NCI-H146 treated with DMSO at 0.1 percent for 48 hours (cell line): Measurements from ENCODE around the gene SAA4.
"Not testable (repeated sequence)": the region's sequence is repeated elsewhere in the genome, so short reads cannot be mapped to it uniquely, and the experiment has no call there.

Experiments
- DNase-seq: peaks from one replicate; lab custom pipeline; 2025; ENCODE audit not compliant: unreplicated experiment; lab: John Stamatoyannopoulos, UW

Gene SAA4

DNA sequence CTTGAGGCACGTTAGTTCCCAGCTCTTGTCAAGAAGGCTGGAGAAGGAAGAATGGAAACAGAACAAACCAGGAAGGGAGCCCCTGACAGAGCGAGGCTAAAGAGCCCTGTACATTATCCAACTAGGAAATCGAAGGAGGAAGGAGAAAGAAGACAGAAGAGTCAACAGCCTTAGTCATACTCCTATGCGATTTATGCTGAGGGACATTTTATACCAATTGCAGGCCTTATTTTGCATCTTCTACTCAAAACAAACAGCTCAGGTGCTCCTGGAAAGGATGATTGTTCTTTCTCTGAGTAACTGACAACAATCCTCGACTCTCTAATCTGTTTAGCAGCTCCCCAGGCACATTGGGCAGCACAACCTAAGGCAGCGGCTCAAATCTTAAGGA, 10.6 kb upstream of the SAA4 start:
- DNase-seq: not testable (repeated sequence)

DNA sequence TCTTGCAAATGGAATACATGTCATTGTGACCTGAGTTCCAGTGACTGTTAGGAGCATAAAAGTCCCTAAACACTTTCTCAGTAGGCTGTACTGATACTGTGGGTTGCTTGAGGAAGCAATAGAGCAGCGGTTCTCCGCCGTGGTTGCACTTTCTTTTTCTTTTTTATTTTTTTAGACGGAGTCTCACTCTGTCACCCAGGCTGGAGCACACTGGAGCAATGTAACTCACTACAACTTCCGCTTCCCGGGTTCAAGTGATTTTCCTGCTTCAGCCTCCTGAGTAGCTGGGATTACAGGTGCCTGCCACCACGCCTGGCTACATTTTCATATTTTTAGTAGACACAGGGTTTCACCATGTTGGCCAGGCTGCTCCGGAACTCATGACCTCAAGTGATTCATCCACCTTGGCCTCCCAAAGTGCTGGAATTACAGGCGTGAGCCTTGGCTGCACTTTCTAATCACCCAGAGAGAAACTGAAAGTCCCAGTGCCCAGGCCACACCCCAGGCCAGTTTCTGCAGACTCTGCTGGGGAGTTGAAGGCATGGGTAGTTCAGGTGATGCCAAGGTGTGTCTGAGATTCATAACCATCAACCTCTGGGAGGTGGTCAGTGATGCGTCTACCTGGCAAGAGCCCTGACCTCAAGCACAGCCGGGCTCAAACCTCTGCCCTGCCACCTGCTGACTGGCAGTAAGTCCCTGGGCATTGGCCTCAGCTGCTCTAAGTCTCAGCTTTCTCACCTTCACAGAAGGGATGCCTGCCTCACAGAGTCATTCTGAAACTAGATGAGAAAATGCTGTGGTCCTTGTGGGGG, 10.0 kb upstream of the SAA4 start:
- not testable (repeated sequence) for DNase-seq

DNA sequence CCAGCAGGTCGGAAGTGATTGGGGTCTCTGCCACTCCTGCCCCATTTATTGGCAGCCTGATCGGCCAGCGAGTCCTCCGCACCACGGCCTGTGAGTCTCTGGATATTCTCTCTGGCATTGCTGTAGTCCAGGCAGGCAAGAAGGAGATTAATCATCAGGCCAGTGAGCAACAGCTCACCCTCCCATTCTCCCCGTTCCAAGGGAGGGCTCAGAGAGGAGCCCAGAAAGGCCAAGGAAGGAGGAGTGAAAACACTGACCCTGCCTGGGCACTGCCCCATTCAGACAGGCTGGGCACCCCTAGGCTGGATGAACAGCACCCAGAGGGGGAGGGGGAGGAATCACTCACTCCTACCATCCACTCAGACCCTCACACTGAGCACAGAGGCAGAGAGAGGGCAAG, 8.8 kb upstream of the SAA4 start:
- no peak for DNase-seq

DNA sequence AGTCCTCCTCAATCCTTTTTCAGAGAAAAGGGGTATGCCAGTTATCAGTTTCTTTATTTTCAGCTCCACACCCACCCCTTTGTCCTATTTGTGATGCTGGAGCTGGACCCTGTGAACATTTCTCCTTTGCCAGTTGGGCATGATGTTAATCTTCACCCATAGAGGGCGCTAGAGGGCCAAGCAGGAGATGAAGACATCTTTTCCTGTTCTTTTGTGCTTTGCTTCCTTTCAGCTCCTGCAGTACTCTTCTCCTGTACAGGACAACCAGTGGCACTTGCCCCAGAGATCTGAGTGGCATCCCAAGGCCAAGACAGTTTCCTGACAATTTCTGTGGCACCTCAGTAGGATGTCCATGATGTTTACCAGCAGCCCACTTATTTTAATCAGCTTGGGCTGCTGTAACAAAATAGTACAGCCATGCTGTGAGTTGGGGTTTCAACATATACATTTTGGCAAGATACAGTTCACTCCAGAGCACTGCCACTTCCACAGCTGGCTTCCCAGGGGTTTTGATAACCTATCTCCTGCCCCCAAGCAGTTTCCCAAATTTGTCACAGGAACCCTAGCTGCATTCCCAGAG, 7.3 kb upstream of the SAA4 start:
- DNase-seq: peak; percentile 34

DNA sequence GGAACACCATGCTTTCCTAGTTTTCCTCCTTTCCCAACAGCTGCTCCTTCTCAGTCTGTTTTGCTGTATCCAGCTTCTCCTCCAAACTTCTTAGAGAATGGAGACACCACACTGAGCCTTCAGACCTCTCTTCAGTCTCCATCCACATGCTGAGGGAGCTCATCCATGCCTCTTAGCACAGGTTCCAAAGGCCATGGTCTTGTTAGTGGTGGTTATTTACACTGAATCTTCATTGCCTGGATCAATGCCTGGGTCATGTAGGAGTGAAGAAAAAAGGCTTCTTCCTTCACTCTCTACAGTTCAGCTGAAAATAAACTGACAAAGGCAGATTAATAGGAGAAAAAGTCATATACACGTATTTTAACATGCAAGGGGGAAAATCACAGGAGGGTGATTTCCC, 3.1 kb upstream of the SAA4 start:
- DNase-seq: no peak

DNA sequence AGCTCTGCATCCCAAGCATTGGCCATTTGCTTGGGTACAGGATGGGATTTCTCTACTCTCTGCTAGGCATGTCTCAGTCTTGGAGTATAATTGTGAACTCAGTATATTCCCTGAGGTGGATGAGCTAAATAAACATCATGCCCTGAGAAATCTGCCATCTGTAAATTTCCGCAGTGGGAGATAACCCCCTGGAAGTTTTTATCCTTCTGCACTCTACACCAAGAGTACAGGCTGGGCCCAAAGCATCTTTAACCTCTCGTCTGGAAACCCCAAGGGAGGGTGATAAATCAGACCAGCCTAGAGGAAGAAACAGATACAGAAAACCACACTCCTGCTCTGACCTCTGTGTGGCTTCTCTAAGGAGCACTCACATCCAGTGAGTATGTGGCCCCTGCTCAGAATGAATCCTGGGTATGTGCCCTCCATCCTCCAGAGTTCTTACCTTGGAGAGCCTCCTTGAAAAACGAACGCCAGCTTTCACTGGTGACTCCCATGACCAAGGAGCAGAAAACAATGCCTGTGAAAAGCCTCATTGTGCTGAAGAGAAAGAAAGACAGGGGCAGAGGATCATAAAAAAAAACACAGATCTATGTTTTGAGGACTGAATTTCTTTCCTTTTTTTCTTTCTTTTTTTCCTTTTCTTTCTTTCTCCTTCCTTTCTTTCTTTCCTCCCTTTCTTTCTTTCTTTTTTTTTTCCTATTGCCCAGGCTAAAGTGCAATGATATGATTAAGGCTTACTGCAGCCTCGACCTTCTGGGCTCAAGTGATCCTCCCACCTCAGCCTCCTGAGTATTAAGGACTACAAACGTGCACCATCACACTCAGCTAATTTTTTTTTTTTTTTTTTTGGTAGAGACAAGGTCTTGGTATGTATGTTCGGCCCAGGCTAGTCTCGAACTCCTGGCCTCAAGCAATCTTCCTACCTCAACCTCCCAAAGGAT, 938 bp downstream of the SAA4 start:
- no peak for DNase-seq

DNA sequence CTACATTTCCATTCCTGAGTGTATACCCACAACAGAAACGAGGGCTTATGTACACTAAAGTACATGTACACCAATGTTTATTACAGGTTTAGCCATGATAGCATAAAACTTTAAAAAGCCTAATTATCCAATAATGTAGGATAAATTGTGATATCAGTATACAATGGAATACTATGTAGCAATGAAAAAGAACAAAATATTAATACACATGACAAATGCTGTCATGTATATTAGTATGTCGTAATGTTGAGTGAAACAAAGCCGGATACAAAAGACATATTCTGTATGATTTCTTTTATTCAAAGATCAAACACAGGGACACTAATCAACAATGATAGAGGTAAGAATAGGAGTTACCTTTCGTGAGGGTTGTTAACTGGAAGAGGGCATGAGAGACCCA, 2.7 kb downstream of the SAA4 start:
- DNase-seq: no peak

DNA sequence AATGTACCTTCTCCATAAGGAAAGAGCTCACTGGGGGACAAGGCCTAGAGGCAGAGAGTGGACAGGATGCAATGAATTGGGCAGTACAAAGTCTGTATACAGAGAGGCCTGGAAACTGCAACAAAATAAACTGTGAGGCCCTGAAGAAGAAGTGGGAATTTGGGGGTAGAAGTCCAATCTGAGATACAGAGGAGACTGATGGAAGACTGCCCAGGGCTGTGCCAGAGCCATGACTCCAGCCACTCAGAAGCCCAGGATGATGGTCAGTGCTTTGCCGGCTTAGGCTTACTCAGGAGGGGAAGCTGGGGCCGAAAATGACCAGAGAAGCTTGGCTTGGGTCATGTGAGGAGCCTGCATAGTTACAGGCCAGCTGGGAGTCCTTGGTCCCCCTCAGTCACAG, 5.7 kb downstream of the SAA4 start:
- DNase-seq: no peak

DNA sequence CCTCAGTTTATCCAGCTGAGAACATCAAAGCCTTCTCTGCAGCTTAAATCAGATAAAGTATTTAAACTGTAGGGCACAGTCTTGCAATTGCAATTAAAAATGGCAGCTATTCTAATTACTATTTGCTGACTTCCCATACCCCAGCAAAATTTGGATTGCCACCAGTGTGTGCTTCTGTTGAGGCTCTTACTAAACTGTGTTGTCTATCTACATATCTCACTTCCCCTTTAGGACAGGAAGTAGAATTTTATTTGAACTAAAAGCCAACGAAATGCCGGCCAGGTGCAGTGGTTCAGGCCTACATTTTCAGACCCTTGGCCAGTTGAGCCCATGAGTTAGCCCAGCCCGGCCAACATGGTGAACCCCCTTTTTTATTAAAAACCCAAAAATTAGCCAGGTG, 7.1 kb downstream of the SAA4 start:
- no peak for DNase-seq

DNA sequence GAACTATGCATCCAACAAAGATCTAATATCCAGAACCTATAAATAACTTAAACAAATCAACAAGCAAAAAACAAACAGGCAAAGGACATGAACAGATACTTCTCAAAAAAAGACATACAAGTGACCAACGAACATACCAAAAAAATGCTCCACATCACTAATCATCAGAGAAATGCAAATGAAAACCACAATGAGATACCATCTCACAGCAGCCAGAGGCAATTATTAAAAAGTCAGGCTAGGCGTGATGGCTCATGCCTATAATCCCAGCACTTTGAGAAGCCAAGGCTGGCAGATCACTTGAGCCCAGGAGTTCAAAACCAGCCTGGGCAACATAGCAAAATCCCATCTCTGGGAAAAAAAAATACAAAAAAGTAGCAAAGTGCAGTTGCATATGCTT, 10.7 kb downstream of the SAA4 start:
- no peak for DNase-seq

DNA sequence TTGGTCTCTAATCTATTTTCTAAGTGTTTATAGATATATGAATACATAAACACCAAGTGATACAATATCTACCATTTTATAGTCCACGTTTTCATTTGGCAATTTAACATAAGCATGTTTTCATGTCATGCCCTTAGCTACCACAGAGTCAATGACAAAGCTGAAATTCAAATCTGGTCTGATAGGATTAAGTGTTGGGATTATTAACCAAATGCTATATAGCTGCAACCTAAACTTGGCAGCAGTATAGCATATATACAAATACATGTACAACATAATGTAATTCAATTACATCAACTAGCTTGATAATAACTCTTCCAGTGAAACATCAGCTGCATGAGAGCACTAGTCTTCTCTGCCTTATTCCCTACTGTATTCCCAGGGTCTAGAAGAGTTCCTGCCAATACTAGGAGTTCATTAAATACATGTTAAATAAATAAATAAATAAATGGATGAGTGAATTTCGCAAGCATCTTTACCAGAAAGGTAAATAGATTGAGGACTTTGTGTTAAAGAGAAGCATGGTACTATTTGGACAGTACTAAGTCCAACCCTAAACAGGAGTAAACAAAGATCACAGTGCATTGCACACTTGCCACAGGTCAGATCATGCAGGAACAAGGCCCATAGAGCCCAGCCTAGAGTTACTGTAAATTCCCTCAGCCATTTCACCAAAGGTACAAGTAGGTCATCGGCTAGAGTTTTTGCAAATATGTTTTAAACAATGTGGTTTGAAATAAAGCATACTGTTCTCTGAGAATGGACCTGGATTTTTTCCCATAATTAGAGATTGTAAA, 12.8 kb downstream of the SAA4 start:
- DNase-seq: no peak

DNA sequence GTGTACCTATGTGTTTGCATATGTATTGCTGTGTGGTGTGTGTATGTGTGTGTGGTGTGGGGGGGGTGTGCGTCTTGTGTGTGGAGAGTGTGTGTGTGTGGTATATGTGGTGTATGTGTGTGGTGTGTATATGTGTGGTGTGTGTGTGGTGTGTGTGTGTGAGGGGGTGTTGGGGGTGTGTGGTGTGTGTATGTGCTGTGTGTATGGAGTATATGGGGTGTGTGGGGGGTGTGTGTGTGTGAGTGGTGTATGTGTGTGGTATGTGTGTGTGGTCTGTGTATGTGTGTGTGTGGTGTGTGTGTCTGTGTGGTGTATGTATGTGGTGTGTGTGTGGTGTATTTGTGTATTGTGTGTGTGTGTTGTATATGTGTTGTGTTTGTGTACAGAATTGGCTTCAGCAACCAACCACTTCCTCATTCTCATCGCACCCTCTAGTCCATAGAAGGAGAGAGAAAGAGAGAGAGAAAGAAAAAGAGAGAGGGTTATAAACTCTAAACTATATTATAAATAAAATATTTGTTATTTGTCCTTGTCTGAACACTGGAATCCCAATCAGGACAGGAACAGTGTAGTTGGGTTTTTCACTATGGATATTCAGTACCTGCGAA, 13.7 kb downstream of the SAA4 start:
- no peak for DNase-seq

DNA sequence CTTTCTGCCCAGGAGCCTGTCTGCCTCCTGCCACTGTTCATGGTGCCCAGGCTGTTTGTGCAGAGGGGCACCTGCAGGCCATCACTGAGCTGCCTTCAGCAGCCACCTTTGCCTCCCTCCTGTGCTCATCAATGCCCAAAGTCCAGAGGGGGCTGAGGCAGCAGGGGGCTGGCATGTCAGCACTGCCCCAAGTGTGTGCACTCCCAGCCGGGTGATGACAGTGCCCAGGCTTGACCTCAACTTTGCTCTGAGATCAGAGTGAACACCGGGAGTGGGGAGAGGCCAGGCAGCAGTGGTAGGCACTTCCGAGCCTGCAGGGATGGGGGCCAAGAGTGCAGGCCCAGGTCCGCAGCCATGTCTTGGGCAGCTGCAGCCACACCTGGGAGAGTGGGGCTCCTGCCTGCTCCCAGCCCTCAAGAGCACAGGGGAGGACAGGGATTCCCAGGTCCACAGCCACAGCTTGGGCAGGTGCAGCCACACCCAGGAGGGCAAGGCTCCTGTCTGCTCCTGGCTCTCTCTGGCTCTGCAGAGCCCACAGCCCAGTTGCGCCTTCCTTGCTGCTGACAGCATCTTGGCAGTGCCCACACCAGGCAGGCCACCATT, 15.2 kb downstream of the SAA4 start:
- DNase-seq: no peak

DNA sequence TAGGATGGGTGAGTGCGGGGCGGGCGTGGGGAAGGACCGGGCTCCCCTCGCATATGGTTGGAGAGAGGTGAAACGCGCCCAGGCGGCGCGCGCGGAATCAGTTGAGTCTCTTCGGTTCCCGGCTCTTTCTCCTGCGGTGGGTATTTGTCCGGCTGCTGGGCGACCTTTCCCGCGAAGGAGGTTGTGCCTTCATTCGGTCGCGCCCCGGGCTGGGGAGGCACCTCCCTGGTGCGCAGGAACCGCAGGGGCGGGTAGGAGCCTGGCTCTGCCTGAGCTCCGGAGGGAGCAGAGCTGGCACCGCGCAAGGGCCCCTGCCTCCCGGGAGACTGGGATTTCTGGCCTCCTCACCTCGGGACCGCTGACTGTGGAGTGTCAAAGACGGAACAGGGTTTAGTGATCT, 27.5 kb downstream of the SAA4 start:
- no peak for DNase-seq

DNA sequence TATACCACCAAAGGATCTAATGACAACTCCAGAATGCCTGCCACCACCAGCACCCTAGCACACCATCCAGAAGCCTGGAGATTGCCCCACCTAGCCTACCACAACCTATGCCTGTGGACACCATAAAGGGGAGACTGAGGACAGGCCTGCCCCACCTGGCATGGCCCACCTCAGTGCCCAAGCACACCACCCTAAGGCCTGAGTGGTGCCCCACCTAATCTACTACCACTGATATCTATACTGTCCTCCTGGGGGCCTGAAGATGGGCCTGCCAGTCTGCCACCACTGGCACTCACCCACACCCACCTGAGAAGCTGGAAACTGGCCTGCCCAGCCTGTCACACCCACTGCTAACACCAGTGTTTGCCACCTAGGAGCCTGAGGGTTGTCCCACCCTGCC, 31.8 kb downstream of the SAA4 start:
- DNase-seq: no peak

DNA sequence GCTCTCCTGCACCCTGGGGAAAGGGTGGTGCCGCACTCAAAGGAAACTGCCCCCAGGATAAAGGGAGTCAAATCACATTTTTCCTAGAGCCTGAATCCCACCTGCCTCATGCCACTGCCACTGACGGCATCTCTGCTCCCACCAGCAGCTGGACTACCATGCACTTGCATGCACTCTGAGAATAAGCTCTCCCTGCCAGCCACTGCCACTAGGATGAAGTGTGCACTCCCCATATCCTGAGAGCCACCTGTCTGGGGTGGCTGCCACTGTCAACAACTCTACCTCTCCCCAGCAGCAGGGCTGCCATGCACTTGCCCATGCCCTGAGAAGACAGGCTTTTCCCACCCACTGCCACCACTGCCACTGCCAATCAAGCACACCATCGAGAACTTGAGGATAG, 32.4 kb downstream of the SAA4 start:
- DNase-seq: no peak

DNA sequence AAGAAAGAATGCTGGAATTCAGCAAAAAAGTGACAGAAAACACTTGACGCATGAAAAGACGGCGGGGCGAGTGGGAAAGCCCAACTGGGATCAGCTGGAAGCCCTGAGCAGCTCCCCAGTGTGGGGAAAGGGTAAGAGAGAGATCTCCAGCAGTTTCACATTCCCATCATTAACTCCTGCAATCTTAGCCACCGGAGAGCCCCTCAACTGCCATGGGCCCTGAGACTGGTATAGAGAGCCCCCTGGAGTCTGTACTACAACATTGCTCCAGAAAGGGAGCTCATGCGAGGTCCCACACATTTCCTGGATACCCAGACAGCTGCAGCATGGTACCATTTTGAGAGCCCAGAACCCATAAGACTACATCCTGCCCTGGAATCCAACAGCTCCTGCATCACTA, 32.9 kb downstream of the SAA4 start:
- peak; percentile 0 for DNase-seq

DNA sequence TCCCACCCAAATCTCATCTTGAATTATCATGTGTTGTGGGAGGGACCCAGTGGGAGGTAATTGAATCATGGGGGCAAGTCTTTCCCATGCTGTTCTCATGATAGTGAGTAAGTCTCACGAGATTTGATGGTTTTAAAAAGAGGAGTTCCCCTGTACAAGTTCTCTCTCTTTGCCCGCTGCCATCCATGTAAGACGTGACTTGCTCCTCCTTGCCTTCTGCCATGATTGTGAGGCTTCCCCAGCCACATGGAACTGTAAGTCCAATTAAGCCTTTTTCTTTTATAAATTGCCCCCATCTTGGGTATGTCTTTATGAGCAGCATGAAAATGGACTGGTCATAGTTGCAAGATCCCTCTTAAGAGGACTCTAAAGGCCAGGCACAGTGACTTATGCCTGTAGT, 38.9 kb downstream of the SAA4 start:
- DNase-seq: not testable (repeated sequence)

DNA sequence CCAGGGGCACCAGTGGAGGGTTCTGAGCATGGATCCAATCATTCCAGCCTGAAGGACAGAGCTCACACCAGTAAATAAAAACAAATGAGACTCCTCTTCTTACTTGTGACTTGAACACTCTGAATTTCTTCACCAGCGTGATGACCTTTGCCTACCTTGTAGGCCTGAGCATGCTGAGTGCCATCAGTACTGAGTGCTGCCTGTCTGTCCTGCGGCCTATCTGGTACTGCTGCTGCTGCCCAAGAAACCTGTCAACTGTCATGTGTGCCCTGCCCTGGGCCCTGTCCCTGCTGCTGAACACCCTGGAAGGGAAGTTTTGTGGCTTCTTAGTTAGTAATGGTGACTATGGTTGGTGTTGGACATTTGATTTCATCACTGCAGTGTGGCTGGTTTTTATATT, 40.1 kb downstream of the SAA4 start:
- no peak for DNase-seq

DNA sequence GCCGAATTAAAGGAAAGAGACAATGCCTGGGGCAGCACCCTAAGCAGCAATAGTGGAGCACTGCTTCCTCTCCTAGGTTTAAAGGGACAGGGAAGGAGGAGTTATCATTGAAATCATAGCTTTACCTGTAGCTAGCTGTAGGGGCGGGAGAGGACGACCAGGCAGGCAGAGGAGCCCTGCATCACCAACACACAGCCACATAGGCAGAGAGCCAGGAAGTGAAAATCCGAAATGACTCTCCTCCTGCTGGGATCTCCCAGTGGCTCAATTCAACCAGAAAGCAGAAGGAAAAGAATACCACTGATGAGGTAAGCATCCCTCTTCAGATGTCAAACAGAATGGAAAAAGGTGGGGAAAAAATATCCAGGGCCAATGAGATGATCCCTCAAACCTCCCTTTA, 43.6 kb downstream of the SAA4 start:
- DNase-seq: no peak
